Measurements from ENCODE around the gene AK1.
A peak's percentile ranks its signal among the peaks of the same experiment; 100 is the strongest.

Gene AK1

GRCh38 chr9:127912296-127912695 is 34.8 kb upstream of the AK1 start:
- no peak for TF ChIP-seq CTCF (IDR thresholded peaks at IDR 0.05; ENCODE audit: control extremely low read depth, extremely low read depth, low read depth, missing control alignments)
- CTCF ChIA-PET: interaction anchor here (1.0 to 2.1 kb wide), 3 partner anchors 9 to 178 kb away, joined by 3 to 9 read pairs (median 4); partner anchors contain the start of gene TOR2A
- DNase-seq (ENCODE audit: extremely low spot score): no peak
- POLR2A ChIA-PET: no interaction called here

- no peak for DNase-seq (ENCODE audit: extremely low spot score)
- TF ChIP-seq CTCF (IDR thresholded peaks at IDR 0.05; ENCODE audit: control extremely low read depth, extremely low read depth, low read depth, missing control alignments): peak; percentile 25
- ChIA-PET POLR2A (no interaction called here), CTCF (interaction anchor here (1.3 to 1.4 kb wide), 2 partner anchors 41 to 176 kb away, joined by 6 read pairs; partner anchors contain the start of gene TOR2A)
Measured at GRCh38 chr9:127910613-127911205, 33.2 kb upstream of the AK1 start.

- ChIA-PET POLR2A (no interaction called here), CTCF (interaction anchor here (1.4 kb wide), 1 partner anchor 175 kb away, joined by 6 read pairs; the partner anchor contains the start of gene TOR2A)
- DNase-seq (ENCODE audit: extremely low spot score): no peak
- no peak for TF ChIP-seq CTCF (IDR thresholded peaks at IDR 0.05; ENCODE audit: control extremely low read depth, extremely low read depth, low read depth, missing control alignments)
Measured at GRCh38 chr9:127909839-127910273, 32.4 kb upstream of the AK1 start.

- DNase-seq (ENCODE audit: extremely low spot score): no peak
- no peak for TF ChIP-seq CTCF (IDR thresholded peaks at IDR 0.05; ENCODE audit: control extremely low read depth, extremely low read depth, low read depth, missing control alignments)
- ChIA-PET CTCF (no interaction called here), POLR2A (no interaction called here)
Measured at GRCh38 chr9:127908660-127908926, 31.1 kb upstream of the AK1 start.

- ChIA-PET CTCF (interaction anchor here (0.8 kb wide), 2 partner anchors 9 to 13 kb away, joined by 3 read pairs; partner anchors contain the start of gene ST6GALNAC4), POLR2A (no interaction called here)
- TF ChIP-seq CTCF (IDR thresholded peaks at IDR 0.05; ENCODE audit: control extremely low read depth, extremely low read depth, low read depth, missing control alignments): no peak
- DNase-seq (ENCODE audit: extremely low spot score): no peak
Measured at GRCh38 chr9:127907867-127908659, 30.6 kb upstream of the AK1 start.

GRCh38 chr9:127905788-127906191 is 28.3 kb upstream of the AK1 start:
- DNase-seq (ENCODE audit: extremely low spot score): peak; percentile 62
- no peak for TF ChIP-seq CTCF (IDR thresholded peaks at IDR 0.05; ENCODE audit: control extremely low read depth, extremely low read depth, low read depth, missing control alignments)
- ChIA-PET CTCF (interaction anchor here (0.9 to 1.7 kb wide), 6 partner anchors 9 to 118 kb away, joined by 3 to 7 read pairs (median 6); partner anchors contain the start of gene ST6GALNAC4), POLR2A (interaction anchor here (1.6 kb wide), 1 partner anchor 11 kb away, joined by 9 read pairs; the partner anchor contains the start of gene ST6GALNAC4)

Data from GM10248 (cell line).